Fibroblast of skin of right quadriceps (primary cell): ENCODE measurements around the gene FAM221B.

ENCODE experiments used
- DNase-seq: peaks from one replicate; pipeline ENCODE4 v3.0.0-alpha.2; 2013

FAM221B gene

GRCh38 chr9:35790025-35790384 lies 38.5 kb downstream of the FAM221B start:
- DNase-seq, result no peak

GRCh38 chr9:35789541-35789940 lies 39.0 kb downstream of the FAM221B start:
- no peak for DNase-seq

- DNase-seq, result no peak
These were observed 45.1 kb downstream of the FAM221B start for GRCh38 chr9:35783418-35783817.

- DNase-seq, result no peak
These were observed 47.5 kb downstream of the FAM221B start for GRCh38 chr9:35781066-35781465.

- DNase-seq, result no peak
These were observed 50.0 kb downstream of the FAM221B start for GRCh38 chr9:35778496-35778895.

- no peak for DNase-seq
These were observed 52.5 kb downstream of the FAM221B start for GRCh38 chr9:35776018-35776417.

GRCh38 chr9:35774907-35775635 lies 53.5 kb downstream of the FAM221B start:
- no peak for DNase-seq

- no peak for DNase-seq
These were observed 56.6 kb downstream of the FAM221B start for GRCh38 chr9:35771943-35772342.

GRCh38 chr9:35771534-35771933 lies 57.0 kb downstream of the FAM221B start:
- no peak for DNase-seq

GRCh38 chr9:35771075-35771433 lies 57.5 kb downstream of the FAM221B start:
- DNase-seq, result no peak

- no peak for DNase-seq
These were observed 58.8 kb downstream of the FAM221B start for GRCh38 chr9:35769763-35770162.

- no peak for DNase-seq
These were observed 61.1 kb downstream of the FAM221B start for GRCh38 chr9:35767458-35767857.

GRCh38 chr9:35766997-35767396 lies 61.5 kb downstream of the FAM221B start:
- DNase-seq, result no peak
